GM12875 (cell line): ENCODE results near the gene ATG9B.
"Not testable (repeated sequence)": the region's sequence is repeated elsewhere in the genome, so short reads cannot be mapped to it uniquely, and the experiment has no call there.

Source experiments
- H3K4me3 ChIP-seq: one replicate; pipeline ENCODE4 v1.5.1; 2011; ENCODE audit warnings: low read depth, low read length, control low read depth
- TF ChIP-seq, protein P1 (sequence below): IDR thresholded peaks from 2 replicates; pipeline ENCODE4 v1.5.1; 2011; ENCODE audit warnings: low read depth, mild to moderate bottlenecking, control low read depth, inconsistent platforms, low read length, moderate library complexity, borderline replicate concordance; ENCODE audit not compliant: insufficient read depth

ATG9B gene

DNA sequence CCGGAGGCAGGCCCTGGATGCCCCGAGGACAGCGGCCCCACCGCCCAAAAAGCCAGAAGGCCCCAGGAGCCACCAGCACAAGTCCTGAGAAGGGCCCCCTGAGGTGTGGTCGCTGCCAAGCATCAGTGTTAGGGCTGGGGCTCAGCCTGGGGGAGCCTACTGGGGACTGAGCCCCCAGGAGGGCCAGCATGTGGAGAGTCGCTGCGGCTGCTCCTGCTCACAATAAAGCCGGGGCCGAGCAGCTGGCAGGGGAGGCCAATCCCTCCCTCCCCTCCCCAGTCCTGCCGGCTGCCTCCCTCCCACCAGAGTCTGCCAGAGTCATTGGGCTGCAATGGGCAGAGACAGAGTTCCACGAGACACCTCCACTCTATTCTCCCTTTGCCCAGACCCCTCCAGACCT lies 21.0 kb upstream of the ATG9B start:
- no peak overlapping the region for H3K4me3 ChIP-seq
- TF ChIP-seq, protein P1, sequence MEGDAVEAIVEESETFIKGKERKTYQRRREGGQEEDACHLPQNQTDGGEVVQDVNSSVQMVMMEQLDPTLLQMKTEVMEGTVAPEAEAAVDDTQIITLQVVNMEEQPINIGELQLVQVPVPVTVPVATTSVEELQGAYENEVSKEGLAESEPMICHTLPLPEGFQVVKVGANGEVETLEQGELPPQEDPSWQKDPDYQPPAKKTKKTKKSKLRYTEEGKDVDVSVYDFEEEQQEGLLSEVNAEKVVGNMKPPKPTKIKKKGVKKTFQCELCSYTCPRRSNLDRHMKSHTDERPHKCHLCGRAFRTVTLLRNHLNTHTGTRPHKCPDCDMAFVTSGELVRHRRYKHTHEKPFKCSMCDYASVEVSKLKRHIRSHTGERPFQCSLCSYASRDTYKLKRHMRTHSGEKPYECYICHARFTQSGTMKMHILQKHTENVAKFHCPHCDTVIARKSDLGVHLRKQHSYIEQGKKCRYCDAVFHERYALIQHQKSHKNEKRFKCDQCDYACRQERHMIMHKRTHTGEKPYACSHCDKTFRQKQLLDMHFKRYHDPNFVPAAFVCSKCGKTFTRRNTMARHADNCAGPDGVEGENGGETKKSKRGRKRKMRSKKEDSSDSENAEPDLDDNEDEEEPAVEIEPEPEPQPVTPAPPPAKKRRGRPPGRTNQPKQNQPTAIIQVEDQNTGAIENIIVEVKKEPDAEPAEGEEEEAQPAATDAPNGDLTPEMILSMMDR: no peak

DNA sequence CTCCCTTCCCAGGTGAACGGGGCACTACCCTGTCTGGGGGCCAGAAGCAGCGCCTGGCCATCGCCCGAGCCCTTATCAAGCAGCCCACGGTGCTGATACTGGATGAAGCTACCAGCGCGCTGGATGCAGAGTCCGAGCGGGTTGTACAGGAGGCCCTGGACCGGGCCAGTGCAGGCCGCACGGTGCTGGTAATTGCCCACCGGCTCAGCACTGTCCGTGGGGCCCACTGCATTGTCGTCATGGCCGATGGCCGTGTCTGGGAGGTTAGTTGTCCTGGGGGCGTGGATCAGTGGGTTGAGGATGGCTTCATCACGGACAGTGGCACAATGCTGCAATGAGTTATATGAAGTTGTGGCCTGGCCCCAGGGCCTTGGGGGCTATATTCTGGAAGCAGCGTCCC lies 19.7 kb upstream of the ATG9B start:
- TF ChIP-seq, protein P1: no peak
- H3K4me3 ChIP-seq: no peak overlapping the region

DNA sequence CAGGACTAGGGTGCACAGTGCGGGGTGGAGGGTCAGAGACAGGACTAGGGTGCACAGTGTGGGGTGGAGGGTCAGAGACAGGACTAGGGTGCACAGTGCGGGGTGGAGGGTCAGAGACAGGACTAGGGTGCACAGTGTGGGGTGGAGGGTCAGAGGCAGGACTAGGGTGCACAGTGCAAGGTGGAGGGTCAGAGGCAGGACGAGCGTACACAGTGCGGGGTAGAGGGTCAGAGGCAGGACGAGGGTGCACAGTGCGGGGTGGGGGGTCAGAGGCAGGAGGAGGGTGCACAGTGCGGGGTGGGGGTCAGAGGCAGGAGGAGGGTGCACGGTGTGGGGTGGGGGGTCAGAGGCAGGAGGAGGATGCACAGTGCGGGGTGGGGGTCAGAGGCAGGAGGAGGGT lies 19.2 kb upstream of the ATG9B start:
- H3K4me3 ChIP-seq: not testable (repeated sequence)

DNA sequence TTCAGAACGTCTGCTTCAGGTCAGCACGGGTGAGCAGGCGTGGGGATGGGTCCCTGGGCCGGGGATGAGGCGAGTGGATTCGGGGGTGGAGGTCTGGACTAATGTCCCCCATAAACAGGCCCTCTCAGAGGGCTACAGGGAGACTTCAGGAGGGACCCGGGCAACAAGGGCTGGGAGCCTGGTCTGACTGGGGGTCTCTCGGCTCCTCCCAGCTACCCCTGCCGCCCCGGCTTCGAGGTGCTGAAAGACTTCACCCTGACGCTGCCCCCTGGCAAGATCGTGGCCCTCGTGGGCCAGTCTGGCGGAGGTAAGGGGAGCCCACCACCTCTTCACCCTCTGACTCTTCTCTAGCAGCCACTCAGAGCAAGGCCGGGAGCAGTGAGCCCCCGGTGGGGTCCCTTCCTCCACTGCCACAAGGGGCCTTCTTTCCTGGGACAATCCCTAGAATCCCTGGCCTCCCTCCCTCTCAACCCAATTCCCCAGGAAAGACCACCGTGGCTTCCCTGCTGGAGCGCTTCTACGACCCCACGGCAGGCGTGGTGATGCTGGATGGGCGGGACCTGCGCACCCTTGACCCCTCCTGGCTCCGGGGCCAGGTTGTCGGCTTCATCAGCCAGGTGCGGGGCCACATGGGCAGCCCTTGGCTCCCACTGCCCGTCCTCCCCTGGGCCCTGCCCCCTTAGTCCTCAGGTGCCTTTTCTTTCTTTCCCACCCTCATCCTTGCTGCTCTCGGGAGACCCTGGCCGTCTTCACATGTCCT lies 16.5 kb upstream of the ATG9B start:
- TF ChIP-seq, protein P1: no peak
- H3K4me3 ChIP-seq: no peak overlapping the region

DNA sequence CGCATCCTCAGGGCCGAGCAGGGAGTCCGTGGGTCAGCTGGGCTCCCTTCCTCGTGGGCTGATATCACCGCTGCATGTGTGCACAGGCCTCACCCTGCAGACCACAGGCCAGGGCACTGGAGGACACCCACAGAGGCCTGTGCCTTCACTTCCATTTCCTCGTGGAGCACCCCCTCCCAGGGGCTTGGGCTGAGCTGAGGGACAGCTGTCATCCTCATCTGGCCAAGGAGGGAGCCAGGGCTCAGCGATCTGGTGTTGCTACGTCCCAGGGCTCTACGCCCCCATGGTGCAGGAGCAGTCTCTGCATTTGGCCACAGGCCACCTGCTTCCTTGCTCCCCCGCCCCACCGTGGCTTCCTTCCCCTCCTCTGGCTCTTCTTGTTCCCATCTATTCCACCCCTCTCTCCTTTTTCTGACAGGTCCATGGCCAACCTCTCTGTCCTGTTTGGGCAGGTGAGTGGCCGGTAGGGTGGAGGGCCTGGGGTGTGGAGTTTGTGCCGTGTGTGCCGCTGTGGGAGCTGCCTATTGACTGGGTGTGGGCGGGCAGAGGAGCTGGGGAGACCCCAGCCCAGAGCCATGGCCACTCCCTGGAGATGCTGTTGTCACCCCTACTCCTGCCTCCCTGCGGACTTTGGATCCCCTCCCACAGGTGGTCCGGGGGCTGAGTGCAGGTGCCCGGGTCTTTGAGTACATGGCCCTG lies 15.7 kb upstream of the ATG9B start:
- no peak overlapping the region for H3K4me3 ChIP-seq
- TF ChIP-seq, protein P1: no peak

DNA sequence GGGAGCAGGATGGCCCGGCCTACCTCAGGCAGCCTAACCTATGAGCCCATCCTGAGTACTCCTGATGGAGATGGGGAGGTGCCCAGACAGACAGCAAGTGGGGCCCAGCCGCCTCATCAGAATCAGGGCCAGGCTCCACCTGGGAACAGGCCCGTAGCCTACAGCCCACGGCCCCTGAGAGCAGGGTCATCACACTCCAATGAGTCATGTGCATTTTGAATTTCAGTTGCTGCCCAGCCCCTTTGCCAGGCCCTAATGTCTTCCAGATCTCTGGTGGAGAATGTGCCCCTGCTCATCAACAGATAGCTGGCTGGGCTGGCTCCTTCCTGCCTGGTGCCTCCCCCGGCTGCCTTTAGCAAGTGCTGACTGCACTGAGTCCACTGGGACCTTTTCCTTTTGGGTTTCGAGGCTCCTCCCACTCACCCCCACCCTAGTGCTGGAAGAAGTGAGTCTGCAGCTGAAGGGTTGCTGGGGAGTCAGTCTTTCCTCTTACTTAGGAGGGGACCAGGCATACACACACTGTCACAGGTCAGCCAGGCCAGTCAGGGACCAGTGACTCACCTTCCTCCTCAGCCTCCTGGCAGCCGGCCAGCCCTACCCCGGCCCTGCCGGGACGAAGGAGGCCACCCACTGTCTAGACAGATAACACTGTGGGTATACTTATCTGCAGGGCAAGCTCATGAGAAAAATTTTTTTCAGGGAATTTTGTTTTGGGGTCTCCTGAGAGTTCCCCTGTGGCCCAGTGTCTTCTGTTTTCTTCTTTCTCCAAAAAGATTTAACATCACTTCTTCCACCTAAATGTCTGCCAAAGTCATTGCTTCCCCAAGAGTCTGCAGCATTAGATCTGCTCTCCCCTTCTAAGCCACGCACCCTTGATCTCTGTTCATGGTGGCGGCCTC lies 14.9 kb upstream of the ATG9B start:
- TF ChIP-seq, protein P1: no peak
- H3K4me3 ChIP-seq: no peak overlapping the region

DNA sequence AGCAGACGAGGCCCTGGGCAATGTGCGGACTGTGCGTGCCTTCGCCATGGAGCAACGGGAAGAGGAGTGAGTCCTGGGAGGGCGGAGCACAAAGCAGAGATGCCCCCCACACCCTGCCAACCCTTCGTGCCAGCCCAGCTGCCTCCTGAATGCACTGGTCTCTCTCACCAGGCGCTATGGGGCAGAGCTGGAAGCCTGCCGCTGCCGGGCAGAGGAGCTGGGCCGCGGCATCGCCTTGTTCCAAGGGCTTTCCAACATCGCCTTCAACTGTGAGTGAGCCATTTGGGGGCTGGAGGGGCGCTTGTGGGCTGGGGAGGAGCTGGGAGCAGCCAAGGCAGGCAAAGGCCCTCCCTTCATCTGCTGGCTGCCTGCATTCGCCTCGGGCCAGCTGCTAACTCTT lies 11.6 kb upstream of the ATG9B start:
- no peak overlapping the region for H3K4me3 ChIP-seq
- TF ChIP-seq, protein P1: no peak
